ENCODE data around the gene COMMD9. TPM values are rescaled to one million over a fixed set of nuclear protein-coding genes. Genes with fewer than 3 reads are reported as not detected.

COMMD9 gene
- total RNA-seq, 1 donor, result 39.9 TPM

DNA sequence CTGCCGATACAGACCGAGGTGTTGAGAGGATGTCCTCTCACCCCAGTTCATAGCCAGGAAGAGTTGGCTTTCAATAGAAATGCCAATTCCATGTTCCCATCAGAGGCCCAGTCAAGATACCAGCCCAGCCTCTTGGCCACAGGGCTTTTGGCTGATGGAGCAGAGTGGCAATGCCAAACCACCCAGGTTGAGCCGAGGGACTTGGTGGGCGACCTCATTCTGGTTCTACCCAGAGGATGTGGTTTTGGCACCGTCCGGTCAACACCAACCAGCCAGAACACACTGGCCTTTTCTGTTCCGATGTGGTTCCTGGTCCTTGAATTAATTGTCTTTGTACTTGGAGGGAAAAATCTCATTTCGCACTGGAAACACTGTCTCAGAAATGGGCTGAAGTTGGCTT is 60.5 kb downstream of the COMMD9 start:
- TF ChIP-seq, protein P1, sequence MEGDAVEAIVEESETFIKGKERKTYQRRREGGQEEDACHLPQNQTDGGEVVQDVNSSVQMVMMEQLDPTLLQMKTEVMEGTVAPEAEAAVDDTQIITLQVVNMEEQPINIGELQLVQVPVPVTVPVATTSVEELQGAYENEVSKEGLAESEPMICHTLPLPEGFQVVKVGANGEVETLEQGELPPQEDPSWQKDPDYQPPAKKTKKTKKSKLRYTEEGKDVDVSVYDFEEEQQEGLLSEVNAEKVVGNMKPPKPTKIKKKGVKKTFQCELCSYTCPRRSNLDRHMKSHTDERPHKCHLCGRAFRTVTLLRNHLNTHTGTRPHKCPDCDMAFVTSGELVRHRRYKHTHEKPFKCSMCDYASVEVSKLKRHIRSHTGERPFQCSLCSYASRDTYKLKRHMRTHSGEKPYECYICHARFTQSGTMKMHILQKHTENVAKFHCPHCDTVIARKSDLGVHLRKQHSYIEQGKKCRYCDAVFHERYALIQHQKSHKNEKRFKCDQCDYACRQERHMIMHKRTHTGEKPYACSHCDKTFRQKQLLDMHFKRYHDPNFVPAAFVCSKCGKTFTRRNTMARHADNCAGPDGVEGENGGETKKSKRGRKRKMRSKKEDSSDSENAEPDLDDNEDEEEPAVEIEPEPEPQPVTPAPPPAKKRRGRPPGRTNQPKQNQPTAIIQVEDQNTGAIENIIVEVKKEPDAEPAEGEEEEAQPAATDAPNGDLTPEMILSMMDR (IDR thresholded peaks at IDR 0.05; ENCODE audit: insufficient read depth, low read length), result no peak
- H3K4me3 ChIP-seq (ENCODE audit: low read depth, low read length), result no peak overlapping the region
- DNase-seq (ENCODE audit: low read depth), result no peak

DNA sequence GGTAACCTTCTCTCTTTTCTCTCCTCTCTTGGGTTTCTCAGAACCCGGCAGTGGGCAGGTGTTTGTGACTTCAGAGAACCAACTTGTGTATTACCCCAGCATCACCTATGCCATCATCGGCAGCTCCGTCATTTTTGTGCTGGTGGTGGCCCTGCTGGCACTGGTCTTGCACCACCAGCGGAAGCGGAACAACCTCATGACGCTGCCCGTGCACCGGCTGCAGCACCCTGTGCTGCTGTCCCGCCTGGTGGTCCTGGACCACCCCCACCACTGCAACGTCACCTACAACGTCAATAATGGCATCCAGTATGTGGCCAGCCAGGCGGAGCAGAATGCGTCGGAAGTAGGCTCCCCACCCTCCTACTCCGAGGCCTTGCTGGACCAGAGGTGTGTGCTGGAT is 62.2 kb downstream of the COMMD9 start:
- no peak for DNase-seq (ENCODE audit: low read depth)
- TF ChIP-seq, protein P1 (IDR thresholded peaks at IDR 0.05; ENCODE audit: insufficient read depth, low read length), result no peak
- no peak overlapping the region for H3K4me3 ChIP-seq (ENCODE audit: low read depth, low read length)

DNA sequence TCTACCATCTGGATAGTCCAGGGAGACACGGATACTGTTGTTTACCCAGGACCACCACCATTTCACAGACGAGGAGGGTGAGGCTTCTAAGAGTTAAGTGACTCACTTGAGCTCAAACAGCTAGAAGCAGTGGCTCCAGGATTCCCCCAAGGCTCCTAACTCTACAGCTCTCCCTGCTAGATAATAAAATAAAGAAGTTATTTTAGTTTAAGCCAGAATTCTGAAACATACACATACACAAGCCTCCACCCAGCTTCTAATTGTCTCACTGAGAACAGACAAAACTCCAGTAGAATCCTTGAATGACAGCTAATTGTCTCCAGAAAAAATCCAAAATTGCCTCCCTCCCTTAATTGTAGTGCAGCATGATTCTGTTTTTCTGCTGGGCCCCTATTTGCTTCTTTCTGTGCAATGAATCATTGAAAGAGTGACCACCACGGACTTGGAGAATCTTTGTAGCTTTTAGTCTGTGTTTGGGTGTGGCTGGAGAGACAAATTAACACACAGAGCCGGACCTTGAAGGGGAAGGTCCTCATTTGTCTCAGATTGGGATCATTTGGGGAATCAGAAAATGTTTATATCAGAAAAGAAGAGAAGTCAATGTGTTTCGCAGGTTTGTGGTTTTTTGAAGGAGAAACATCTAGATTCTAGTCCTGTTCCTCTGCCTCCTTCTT is 64.9 kb downstream of the COMMD9 start:
- no peak overlapping the region for H3K4me3 ChIP-seq (ENCODE audit: low read depth, low read length)
- no peak for DNase-seq (ENCODE audit: low read depth)
- TF ChIP-seq, protein P1 (IDR thresholded peaks at IDR 0.05; ENCODE audit: insufficient read depth, low read length), result no peak

DNA sequence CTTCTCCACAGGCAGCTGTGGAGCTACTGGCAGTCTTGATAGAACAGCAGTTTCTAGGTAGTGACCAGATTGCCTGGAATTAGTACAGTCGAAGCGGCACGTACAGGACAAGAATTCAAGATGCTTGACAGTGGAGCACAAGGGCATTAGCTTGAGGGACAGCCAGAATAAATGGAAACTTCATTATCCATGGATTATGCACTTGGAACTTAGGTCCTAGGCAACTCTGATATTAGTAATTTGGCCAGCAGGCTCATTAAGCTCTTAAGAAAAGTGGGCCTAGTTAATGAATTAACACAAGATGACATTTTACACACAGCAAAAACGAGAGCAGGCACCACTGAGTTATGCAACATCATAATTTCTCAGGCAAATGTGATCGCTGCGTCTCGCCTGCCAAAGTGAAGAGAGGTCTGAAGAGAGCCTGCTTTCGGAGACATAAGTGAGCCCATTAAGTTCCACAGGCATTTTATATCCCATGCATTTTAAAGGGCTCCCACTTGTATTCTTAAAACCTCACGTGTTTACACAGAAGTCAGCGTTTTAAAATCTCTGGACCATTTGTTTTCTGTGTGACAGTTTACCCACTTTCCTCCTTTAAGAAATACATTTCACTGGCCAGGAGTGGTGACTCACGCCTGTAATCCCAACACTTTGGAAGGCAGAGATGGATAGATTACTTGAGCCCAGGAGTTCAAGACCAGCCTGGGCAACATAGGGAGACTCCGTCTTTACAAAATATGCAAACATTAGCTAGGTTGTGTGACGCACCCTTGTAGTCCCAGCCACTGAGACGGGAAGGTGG is 66.2 kb downstream of the COMMD9 start:
- no peak overlapping the region for H3K4me3 ChIP-seq (ENCODE audit: low read depth, low read length)
- TF ChIP-seq, protein P1 (IDR thresholded peaks at IDR 0.05; ENCODE audit: insufficient read depth, low read length), result no peak
- peak; percentile 22 for DNase-seq (ENCODE audit: low read depth)

Other genes starting within 250 kb of the COMMD9 start
- 0.54 and 20.8 TPM in 2 replicates for gene PRR5L, start 6.9 kb upstream of the COMMD9 start, total RNA-seq (ENCODE audit: low replicate concordance)
- gene TRAF6, start 220.8 kb upstream of the COMMD9 start, total RNA-seq (ENCODE audit: low replicate concordance), result 8.0 and 11.8 TPM in 2 replicates

Data from fibroblast of the aortic adventitia (primary cell).